Prostate gland (tissue), 2 donors: Measurements from ENCODE around the gene SLC25A26.

Experiments
- CTCF ChIP-seq, 4 experiments: fragments of 200-600 bp in 2 of 4; fragments of 450-650 bp in 2 of 4; sonication (generic) in 2 of 4; IDR thresholded peaks; 1 replicate in 3 of 4; 2 replicates in 1 of 4; pipeline ENCODE4 v1.5.1; 2016 to 2019; ENCODE audit warnings: antibody characterized with exemption in 4 of 4, mild to moderate bottlenecking in 2 of 4, moderate library complexity in 2 of 4
- POLR2A ChIP-seq: fragments of 450-650 bp; IDR thresholded peaks from one replicate; pipeline ENCODE4 v1.6.1; 2016; ENCODE audit warnings: antibody characterized with exemption, mild to moderate bottlenecking

GRCh38 chr3:66178206-66178605 lies 42.6 kb upstream of the SLC25A26 start:
- TF ChIP-seq CTCF (IDR thresholded peaks at IDR 0.05) (no peak), POLR2A (no peak)
